GM23248 (cell line): Measurements from ENCODE around the gene BRWD1. TPM values are rescaled to one million over a fixed set of nuclear protein-coding genes. Genes with fewer than 3 reads are reported as not detected.
A peak's percentile ranks its signal among the peaks of the same experiment; 100 is the strongest.
"Not testable (repeated sequence)": the region's sequence is repeated elsewhere in the genome, so short reads cannot be mapped to it uniquely, and the experiment has no call there.

Source experiments
- DNase-seq: peaks from one replicate; pipeline ENCODE4 v3.0.0-alpha.2; 2015
- H2AFZ ChIP-seq: fragments of 200-600 bp; sonication (generic); 2 replicates; pipeline ENCODE4 v1.6.1; 2016; ENCODE audit warnings: antibody characterized with exemption
- H3F3A ChIP-seq: fragments of 200-600 bp; sonication (generic); 2 replicates; pipeline ENCODE4 v1.6.1; 2016; ENCODE audit warnings: mild to moderate bottlenecking, antibody characterized with exemption, mixed run types; ENCODE audit not compliant: insufficient read depth
- H3K27ac ChIP-seq: fragments of 200-600 bp; sonication (generic); 2 replicates; pipeline ENCODE4 v1.5.1; 2016; ENCODE audit warnings: mild to moderate bottlenecking
- H3K27me3 ChIP-seq: fragments of 200-600 bp; sonication (generic); replicated peaks from 2 replicates; pipeline ENCODE4 v1.6.1; 2016; ENCODE audit warnings: mild to moderate bottlenecking; ENCODE audit not compliant: insufficient read depth
- H3K36me3 ChIP-seq: fragments of 200-600 bp; sonication (generic); 2 replicates; pipeline ENCODE4 v1.6.1; 2016; ENCODE audit warnings: low read depth, mild to moderate bottlenecking
- H3K4me1 ChIP-seq: fragments of 200-600 bp; sonication (generic); 2 replicates; pipeline ENCODE4 v1.6.1; 2016; ENCODE audit warnings: mild to moderate bottlenecking; ENCODE audit not compliant: insufficient read depth
- H3K4me2 ChIP-seq: fragments of 200-600 bp; sonication (generic); one replicate; pipeline ENCODE4 v1.6.1; 2016; ENCODE audit warnings: mild to moderate bottlenecking; ENCODE audit not compliant: unreplicated experiment
- H3K4me3 ChIP-seq: fragments of 200-600 bp; sonication (generic); 2 replicates; pipeline ENCODE4 v1.5.1; 2016; ENCODE audit warnings: mild to moderate bottlenecking
- H3K79me2 ChIP-seq: fragments of 200-600 bp; sonication (generic); 2 replicates; pipeline ENCODE4 v1.6.1; 2016; ENCODE audit warnings: mild to moderate bottlenecking; ENCODE audit not compliant: insufficient read depth
- H3K9ac ChIP-seq: fragments of 200-600 bp; sonication (generic); 2 replicates; pipeline ENCODE4 v1.6.1; 2016; ENCODE audit warnings: mild to moderate bottlenecking
- H3K9me2 ChIP-seq: fragments of 200-600 bp; sonication (generic); 2 replicates; pipeline ENCODE4 v1.6.1; 2016; ENCODE audit warnings: mixed run types, mild to moderate bottlenecking, moderate library complexity; ENCODE audit not compliant: insufficient read depth
- H3K9me3 ChIP-seq: fragments of 200-600 bp; sonication (generic); one replicate; pipeline ENCODE4 v1.6.1; 2017; ENCODE audit warnings: low read depth
- H4K20me1 ChIP-seq: fragments of 200-600 bp; sonication (generic); 2 replicates; pipeline ENCODE4 v1.6.0; 2016; ENCODE audit not compliant: insufficient read depth
- EZH2 ChIP-seq: fragments of 200-600 bp; sonication (generic); IDR thresholded peaks from 2 replicates; pipeline ENCODE4 v1.6.1; 2018; ENCODE audit warnings: antibody characterized with exemption, mild to moderate bottlenecking; ENCODE audit not compliant: insufficient read depth, poor library complexity, severe bottlenecking
- EZH2phosphoT487 ChIP-seq: fragments of 200-600 bp; sonication (generic); IDR thresholded peaks from 2 replicates; pipeline ENCODE4 v1.6.1; 2018; ENCODE audit warnings: antibody characterized with exemption, moderate library complexity, mild to moderate bottlenecking, low read depth; ENCODE audit not compliant: insufficient read depth
- WGBS, 2 experiments: methylation state at CpG; one replicate each; pipeline ENCODE4 v1.1.6; 2015 to 2017; ENCODE audit warnings: low lambda C conversion rate in 2 of 2, low coverage in 1 of 2; ENCODE audit errors: missing lambda C conversion rate in 2 of 2; 5-methylcytosine and 5-hydroxymethylcytosine counted together
- in situ Hi-C: fragments of 300-500 bp; cut with MboI; formaldehyde crosslinking; loops from 2 replicates; pipeline ENCODE4 v1.15.0; 2020
- polyA plus RNA-seq: library from polyadenylated mRNA; unstranded; fragments of >200 nt; fragmentation: Nextera tagmentation; extraction: Ambion mirVana; gene quantifications from 2 replicates; pipeline ENCODE4 v1.2.1, GENCODE V29; 2016
- small RNA-seq: library from RNA; depleted of rRNA; stranded (forward); fragments of <200 nt; gene quantifications from one replicate; pipeline ENCODE3, GENCODE V24; 2014; ENCODE audit warnings: low read depth, low replicate concordance
- total RNA-seq: library from RNA; depleted of rRNA; stranded (reverse); fragments of >200 nt; shearing (Covaris generic); gene quantifications from 2 replicates; pipeline ENCODE4 v1.2.3, GENCODE V29; 2014; rRNA removed

BRWD1 gene
- total and polyA plus RNA-seq, 2 experiments from 2014 or later, result 23.6 to 27.2 TPM

- no peak overlapping the region for H2AFZ ChIP-seq
- no peaks in the 10 kb centered on the region for H3K79me2 ChIP-seq
- no peaks in the 10 kb centered on the region for H4K20me1 ChIP-seq
- no peak overlapping the region for H3K9ac ChIP-seq
- no peaks in the 10 kb centered on the region for H3K9me2 ChIP-seq
- 45 to 49% methylated on average over 14 of the region's 14 CpGs for WGBS, 2 experiments
- no peak for TF ChIP-seq EZH2phosphoT487
- no peak for TF ChIP-seq EZH2
- peak; percentile 61 for DNase-seq
- peaks cover 15% of the 10 kb centered on the region for H3K4me1 ChIP-seq
- in situ Hi-C loops, result loop anchor here (10.0 kb wide), 1 partner anchor 633 kb away; no protein-coding TSS in a partner anchor
- H3F3A ChIP-seq, result peaks cover 11% of the 10 kb centered on the region
- no peaks in the 10 kb centered on the region for H3K36me3 ChIP-seq
- no peak overlapping the region for H3K4me3 ChIP-seq
- no peaks in the 10 kb centered on the region for H3K9me3 ChIP-seq
- H3K4me2 ChIP-seq, result peak overlapping the region; percentile 4
- no peak overlapping the region for H3K27ac ChIP-seq
- H3K27me3 ChIP-seq, result no peaks in the 10 kb centered on the region
Observed at GRCh38 chr21:39137248-39138178, 175.9 kb downstream of the BRWD1 start.

- Histone ChIP-seq H4K20me1 (no peaks in the 10 kb centered on the region), H3K79me2 (no peaks in the 10 kb centered on the region), H3F3A (peaks cover 11% of the 10 kb centered on the region), H3K9ac (no peak overlapping the region), H3K9me2 (no peaks in the 10 kb centered on the region), H3K27me3 (no peaks in the 10 kb centered on the region), H3K27ac (no peak overlapping the region), H3K4me3 (no peak overlapping the region), H3K4me2 (no peak overlapping the region), H3K36me3 (no peaks in the 10 kb centered on the region), H2AFZ (no peak overlapping the region), H3K9me3 (no peaks in the 10 kb centered on the region), H3K4me1 (peaks cover 15% of the 10 kb centered on the region)
- in situ Hi-C loops, result loop anchor here (10.0 kb wide), 1 partner anchor 632 kb away; no protein-coding TSS in a partner anchor
- peak; percentile 80 for DNase-seq
- 59 to 62% methylated on average over 5 of the region's 5 CpGs for WGBS, 2 experiments
- TF ChIP-seq EZH2phosphoT487, result no peak
- TF ChIP-seq EZH2, result no peak
Observed at GRCh38 chr21:39136711-39137110, 176.7 kb downstream of the BRWD1 start.

- not testable (repeated sequence) for H2AFZ ChIP-seq, H3K9ac ChIP-seq, H3K9me2 ChIP-seq, H4K20me1 ChIP-seq, H3K4me3 ChIP-seq, H3K27ac ChIP-seq, H3K9me3 ChIP-seq, H3K4me2 ChIP-seq, H3K27me3 ChIP-seq, H3K79me2 ChIP-seq, H3K36me3 ChIP-seq
- DNase-seq, result peak; percentile 43
- peaks cover 15% of the 10 kb centered on the region for H3K4me1 ChIP-seq
- peaks cover 11% of the 10 kb centered on the region for H3F3A ChIP-seq
- 78 to 80% methylated on average over 8 of the region's 8 CpGs for WGBS, 2 experiments
- in situ Hi-C loops, result loop anchor here (10.0 kb wide), 1 partner anchor 631 kb away; no protein-coding TSS in a partner anchor
Observed at GRCh38 chr21:39136138-39136537, 177.3 kb downstream of the BRWD1 start.

- Histone ChIP-seq H3K4me3 (no peak overlapping the region), H3K79me2 (no peaks in the 10 kb centered on the region), H3K9me2 (no peaks in the 10 kb centered on the region), H3K4me2 (no peak overlapping the region), H3F3A (peaks cover 11% of the 10 kb centered on the region), H3K9me3 (no peaks in the 10 kb centered on the region), H3K27ac (no peak overlapping the region), H3K9ac (no peak overlapping the region), H3K27me3 (no peaks in the 10 kb centered on the region), H3K4me1 (peaks cover 15% of the 10 kb centered on the region), H2AFZ (no peak overlapping the region), H3K36me3 (no peaks in the 10 kb centered on the region), H4K20me1 (no peaks in the 10 kb centered on the region)
- 88 to 89% methylated on average over 15 of the region's 15 CpGs for WGBS, 2 experiments
- no peak for TF ChIP-seq EZH2
- TF ChIP-seq EZH2phosphoT487, result no peak
- in situ Hi-C loops, result loop anchor here (10.0 kb wide), 1 partner anchor 630 kb away; no protein-coding TSS in a partner anchor
- no peak for DNase-seq
Observed at GRCh38 chr21:39134288-39134810, 179.1 kb downstream of the BRWD1 start.

Small RNAs within 50 kb of the gene (small RNA-seq; reads per million reads assigned to genes)
- not detected for gene RF00019

Other genes with a start within 250 kb of the BRWD1 start
- 40.7 and 64.7 TPM in 2 replicates for gene PSMG1, start 130.2 kb downstream of the BRWD1 start, total RNA-seq
- gene PSMG1, start 130.2 kb downstream of the BRWD1 start, polyA plus RNA-seq, result 88.0 and 99.2 TPM in 2 replicates
- gene HMGN1, start 35.5 kb upstream of the BRWD1 start, total RNA-seq, result 191 and 192 TPM in 2 replicates
- gene HMGN1, start 35.5 kb upstream of the BRWD1 start, polyA plus RNA-seq, result 340 and 349 TPM in 2 replicates
- gene LCA5L, start 132.1 kb upstream of the BRWD1 start, total RNA-seq, result 1.1 TPM in 2 replicates
- gene LCA5L, start 132.1 kb upstream of the BRWD1 start, polyA plus RNA-seq, result 2.4 and 3.0 TPM in 2 replicates
- gene SH3BGR, start 138.3 kb upstream of the BRWD1 start, total RNA-seq, result 0.76 and 4.4 TPM in 2 replicates
- 5.0 and 5.7 TPM in 2 replicates for gene SH3BGR, start 138.3 kb upstream of the BRWD1 start, polyA plus RNA-seq